NCI-H2029 treated with DMSO at 0.1 percent for 48 hours (cell line): ENCODE measurements around the gene SLC6A17.

Experiments used
- DNase-seq: peaks from one replicate; lab custom pipeline; 2025; lab: John Stamatoyannopoulos, UW

Gene SLC6A17

GRCh38 chr1:110135666-110136065 lies 14.6 kb upstream of the SLC6A17 start:
- DNase-seq: peak; percentile 61

DNA sequence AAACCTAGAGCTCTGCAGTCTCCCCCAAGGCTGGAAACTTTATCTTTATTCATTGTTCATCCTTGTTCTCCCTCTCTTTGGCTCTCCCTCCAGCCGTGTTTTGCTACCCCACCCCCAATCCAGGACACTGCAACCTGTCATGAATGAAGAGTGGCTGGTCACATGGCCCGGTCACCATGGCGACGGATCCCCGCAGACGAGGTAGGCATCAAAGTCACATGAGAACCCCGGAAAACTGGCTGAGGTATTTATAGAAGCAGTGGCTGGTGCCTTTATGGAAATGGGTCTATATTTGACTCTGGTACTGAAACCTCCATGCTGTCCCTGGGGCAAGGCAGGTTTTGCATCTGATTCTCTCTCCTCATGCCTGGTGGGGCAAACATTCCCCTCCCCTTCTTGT lies 13.4 kb upstream of the SLC6A17 start:
- DNase-seq: peak; percentile 80

DNA sequence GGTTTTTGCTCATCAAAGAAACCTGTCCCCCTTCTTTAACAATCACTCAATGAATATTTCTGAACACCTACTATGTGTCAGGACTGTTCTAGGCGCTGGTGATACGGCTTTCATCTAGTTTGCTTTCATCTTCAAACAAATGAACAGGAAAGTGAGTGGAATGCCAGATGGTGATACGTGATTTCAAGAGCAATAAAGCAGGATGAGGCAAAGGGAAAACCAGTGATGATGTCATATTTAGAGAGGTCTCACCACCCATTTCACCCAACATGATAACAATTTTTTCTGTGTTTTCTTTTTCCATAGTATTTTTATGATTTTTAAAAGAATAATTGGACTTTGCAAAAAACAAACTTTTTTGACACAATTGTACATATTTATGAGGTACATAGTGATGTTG lies 11.3 kb upstream of the SLC6A17 start:
- no peak for DNase-seq

DNA sequence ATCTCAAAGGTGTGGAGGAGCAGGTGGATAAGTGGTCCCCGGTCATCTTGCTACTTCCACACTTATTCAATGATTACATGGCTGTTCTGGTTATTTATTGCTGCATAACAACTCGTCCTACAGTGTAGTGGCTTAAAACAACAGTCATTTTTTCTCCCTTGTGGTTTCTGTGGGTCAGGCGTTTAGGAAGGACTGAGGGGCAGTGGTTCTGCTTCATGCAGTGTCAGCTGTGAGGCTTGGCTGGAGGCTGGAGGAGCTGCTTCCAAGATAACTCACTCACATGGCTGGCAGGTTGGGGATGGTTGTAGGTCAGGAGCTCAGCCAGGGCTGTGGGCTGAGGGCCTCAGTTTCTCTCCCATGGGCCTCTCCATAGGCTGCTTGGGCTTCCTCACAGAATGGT lies 5.9 kb upstream of the SLC6A17 start:
- no peak for DNase-seq

DNA sequence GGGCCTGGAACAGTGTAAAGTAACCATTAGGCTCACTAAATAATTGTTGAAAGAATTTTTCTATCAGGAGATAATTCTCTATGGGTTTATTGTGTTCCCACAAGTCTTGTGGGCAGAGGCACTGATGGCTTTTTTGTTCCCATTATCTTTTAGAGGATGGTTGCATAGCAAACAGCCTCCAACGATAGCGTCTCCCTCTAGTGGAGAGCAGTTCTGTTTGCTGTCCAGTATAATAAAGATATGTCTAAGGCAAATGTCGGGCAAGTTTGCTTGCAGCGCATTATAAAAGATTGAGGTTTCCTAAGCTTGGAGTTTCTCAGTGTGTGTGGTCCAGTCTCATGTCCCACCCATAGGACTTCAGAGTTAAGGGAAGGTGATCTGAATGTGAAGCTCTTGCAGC lies 1.3 kb upstream of the SLC6A17 start:
- no peak for DNase-seq

- DNase-seq: no peak
Observed at GRCh38 chr1:110151175-110151669, 928 bp downstream of the SLC6A17 start.

DNA sequence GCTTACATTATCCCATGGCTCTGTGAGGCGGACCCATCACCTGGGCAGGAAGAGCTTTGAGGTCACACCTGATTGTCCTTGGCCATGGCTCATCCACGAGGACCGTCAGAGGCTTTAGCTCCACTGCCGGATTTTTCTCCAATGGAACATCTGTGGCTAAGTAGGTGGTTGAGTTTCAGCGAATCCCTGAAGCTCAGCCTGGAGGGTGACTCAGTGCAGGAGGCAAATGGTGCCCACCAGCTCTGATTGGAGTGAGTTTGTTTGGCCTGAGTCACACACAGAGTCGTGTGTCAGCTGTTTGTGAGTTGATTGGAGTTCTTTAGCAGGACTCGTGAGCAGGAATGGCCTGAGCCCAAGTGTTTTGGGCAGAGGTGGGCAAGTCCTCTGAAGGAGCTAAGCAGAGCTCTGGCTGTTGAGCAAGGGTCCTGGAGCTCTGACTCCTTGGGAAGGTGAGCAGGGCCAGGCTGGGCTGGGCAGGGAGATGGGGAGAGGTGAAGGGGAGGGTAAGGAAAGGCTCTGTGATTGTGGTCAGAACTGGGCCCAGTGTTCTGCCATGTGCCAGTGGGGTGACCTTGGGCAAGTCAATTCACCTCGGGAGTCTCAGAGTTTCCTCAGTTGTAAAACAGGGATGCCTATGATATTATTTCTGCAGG lies 2.0 kb downstream of the SLC6A17 start:
- no peak for DNase-seq

DNA sequence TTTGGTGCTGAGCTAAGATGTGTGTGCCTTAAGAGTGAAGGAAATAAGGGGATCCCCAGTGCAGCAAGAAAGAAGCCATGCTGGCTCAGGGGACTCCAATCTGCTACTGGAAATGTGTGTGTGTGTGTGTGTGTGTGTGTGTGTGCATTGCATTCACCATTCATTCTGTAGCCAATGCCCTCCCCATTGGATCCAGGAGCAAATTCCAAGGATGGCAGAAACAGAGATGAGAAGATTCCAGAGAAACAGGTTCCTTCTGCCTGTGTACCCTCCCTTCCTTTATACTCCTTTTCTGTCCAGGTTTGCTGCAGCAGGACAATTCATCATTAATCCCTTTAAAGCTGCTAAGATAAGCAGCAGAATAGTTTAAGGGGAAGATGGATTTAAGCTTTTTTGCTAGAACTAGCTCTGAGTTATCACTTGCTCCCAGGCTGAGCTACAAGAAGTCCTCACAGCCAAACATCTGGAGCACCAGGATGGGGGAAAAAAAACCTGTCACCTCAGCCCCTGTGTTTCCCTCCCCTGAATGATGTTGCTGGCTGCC lies 3.2 kb downstream of the SLC6A17 start:
- no peak for DNase-seq

- DNase-seq: no peak
Observed at GRCh38 chr1:110155878-110156522, 5.7 kb downstream of the SLC6A17 start.

DNA sequence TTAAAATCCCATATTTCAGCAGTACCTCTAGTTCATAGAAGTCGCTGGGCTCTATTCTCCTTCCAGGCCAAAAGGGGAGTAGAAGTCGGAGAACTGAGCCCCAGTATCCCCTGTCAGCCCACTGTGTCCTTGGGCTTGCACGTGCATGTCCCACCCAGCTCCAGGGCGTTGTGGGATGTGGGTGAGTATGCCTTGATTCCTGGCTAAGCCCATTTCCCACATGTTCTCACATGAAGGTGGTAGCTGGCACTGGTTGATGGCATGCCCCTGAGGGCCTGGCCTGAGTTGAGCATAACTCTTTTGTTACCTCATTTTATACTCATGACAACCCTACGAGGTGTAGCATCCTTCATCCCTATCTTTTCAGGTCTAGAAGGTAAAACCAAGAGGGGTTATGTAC lies 8.0 kb downstream of the SLC6A17 start:
- DNase-seq: no peak

GRCh38 chr1:110159168-110159567 lies 8.9 kb downstream of the SLC6A17 start:
- no peak for DNase-seq

GRCh38 chr1:110160538-110161100 lies 10.3 kb downstream of the SLC6A17 start:
- no peak for DNase-seq

- no peak for DNase-seq
Observed at GRCh38 chr1:110161165-110161564, 10.9 kb downstream of the SLC6A17 start.

DNA sequence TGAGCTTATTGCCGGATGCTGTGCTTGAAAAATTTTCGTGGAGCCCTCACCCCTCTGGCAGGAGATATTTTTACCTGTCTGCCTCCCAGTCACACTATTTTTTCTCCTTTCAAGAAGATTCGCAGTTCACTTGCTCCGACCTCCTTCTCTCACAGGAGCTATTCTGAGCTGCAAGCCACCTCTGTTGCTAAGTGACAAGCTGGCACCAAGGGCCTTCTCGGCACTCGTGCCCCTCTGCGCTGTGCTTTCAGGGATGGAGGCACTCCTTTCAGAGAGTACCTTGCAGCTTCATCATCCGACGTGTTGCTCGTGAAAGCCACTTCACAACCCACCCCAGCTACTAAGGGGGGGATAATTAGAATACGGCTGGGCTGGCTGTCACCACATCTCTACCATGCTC lies 11.6 kb downstream of the SLC6A17 start:
- no peak for DNase-seq

GRCh38 chr1:110163591-110163990 lies 13.3 kb downstream of the SLC6A17 start:
- peak; percentile 16 for DNase-seq

DNA sequence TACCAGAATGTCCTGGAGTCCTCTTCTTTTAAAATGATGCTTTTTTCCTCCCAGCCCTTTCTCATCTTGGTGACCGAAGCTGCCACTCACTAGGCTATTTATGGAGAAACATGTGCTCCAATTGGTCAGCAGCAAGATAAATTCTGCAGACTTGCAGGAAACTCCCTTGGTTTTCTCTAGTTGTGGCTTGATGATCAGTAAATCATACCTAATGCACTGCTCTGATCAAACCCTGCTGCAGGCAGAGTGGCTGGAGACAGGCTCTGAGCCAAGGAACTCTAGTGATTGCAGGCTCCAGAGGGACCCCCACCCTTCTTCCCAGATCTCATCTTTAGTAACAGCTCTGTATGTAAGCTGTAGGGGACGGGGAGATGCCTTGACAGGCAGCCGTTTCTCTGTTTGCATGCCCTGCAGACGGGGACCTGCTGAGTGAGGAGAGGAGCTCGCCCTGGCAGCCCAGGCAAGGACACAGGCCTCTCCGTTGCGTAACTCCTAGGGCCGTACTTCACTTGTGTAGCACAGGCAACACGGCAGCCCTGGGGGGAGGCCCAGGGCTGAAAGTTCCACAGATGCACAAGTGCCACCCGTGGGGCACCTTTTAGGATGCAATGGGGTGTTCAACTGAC lies 14.5 kb downstream of the SLC6A17 start:
- no peak for DNase-seq

GRCh38 chr1:110165761-110166231 lies 15.5 kb downstream of the SLC6A17 start:
- no peak for DNase-seq

DNA sequence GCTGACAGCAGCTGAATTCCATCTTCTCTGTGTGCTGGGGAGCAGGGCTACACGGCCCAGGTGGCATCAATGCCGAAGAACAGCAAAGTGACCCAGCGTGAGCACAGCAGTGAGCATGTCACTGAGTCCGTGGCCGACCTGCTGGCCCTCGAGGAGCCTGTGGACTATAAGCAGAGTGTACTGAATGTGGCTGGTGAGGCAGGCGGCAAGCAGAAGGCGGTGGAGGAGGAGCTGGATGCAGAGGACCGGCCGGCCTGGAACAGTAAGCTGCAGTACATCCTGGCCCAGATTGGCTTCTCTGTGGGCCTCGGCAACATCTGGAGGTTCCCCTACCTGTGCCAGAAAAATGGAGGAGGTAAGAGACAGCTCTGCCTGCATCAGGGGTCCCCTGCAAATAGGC lies 16.6 kb downstream of the SLC6A17 start:
- DNase-seq: no peak

DNA sequence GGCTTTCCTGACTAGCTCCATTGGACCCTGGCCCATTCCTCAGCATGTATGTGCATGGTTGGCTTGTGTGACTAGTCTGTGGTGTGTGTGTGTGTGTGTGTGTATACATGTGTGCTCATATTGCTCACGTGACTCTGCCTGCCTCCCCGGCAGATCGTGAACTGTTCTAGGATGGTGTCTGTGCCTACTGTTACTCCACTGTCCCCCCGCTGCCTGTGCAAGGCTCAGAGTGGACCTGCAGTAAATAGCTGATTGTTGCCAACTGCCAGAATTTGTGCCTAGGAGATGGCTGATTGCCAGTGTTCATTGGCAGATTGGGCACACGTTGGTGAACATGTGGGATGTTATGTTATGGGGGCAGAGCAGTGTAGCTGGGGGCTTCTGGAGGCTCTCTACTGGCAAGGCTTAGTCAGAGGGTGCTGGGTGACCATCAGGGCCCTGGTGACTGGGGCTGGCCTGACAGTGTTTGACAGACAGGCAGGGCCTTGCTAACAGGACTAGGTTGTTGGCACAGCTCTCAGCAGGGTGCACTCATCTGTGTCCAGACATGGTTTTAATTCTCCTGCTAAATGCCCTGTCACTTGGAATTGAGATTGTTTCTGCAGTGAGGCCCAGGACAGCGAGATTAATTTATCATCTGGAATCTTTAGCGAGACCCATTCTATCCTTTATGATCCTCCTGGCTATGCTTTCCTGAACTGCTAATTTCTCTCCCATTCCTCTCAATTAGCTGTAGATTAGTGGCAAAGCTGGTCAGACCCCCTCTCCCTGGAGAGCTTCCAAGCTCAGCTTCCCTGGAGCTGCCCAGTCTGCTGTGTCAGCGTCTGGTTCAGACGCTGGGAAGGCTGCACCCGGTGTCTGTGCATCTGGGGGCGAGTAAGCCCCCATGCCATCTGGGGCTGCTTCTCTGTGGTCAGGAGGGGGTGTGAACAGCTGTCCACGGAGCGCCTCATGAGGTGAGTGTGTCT lies 20.8 kb downstream of the SLC6A17 start:
- DNase-seq: peak; percentile 59

- DNase-seq: no peak
Observed at GRCh38 chr1:110172001-110172400, 21.7 kb downstream of the SLC6A17 start.

DNA sequence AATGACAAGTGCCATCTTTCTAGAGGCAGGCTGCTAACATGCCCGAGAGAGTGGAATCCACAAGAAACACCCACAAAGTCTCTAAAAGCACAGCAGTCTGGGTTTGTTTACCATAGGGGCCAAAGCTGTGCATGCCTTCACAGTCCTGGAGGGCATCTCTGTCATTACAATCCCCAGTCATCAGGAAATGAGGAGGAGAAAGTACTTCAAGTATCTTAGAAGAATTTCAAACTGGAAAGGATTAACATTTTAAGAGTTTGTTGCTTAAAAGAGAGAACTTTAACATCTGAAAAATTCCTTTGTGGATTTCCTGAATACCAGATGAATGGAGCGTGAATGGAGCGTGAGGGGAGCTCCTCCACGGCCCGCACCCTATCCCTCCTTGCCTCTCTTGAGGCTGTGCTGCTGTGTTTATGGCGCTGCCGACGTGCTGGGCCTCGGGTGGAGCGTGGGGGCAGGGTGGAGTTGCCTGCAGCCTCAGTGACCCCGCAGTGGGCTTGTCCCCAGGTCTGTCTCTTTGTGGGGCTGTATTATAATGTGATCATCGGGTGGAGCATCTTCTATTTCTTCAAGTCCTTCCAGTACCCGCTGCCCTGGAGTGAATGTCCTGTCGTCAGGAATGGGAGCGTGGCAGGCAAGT lies 23.3 kb downstream of the SLC6A17 start:
- no peak for DNase-seq
